Testis (tissue), 3 donors: ENCODE measurements around the gene CADM4. TPM values are rescaled to one million over a fixed set of nuclear protein-coding genes. Genes with fewer than 3 reads are reported as not detected.

Source experiments
- DNase-seq: peaks from one replicate; pipeline ENCODE4 v3.0.0-alpha.2; 2019
- H3K27ac ChIP-seq, 2 donors: fragments of 200-600 bp; sonication (generic); one replicate each; pipeline ENCODE4 v1.5.1; 2019
- H3K27me3 ChIP-seq: fragments of 200-600 bp; sonication (generic); one replicate; pipeline ENCODE4 v1.5.1; 2019
- H3K36me3 ChIP-seq: fragments of 200-600 bp; sonication (generic); one replicate; pipeline ENCODE4 v1.5.1; 2017; ENCODE audit warnings: low read depth; ENCODE audit errors: missing control alignments
- H3K4me1 ChIP-seq: fragments of 200-600 bp; sonication (generic); one replicate; pipeline ENCODE4 v1.5.1; 2019
- H3K4me3 ChIP-seq, 2 donors: fragments of 200-600 bp; sonication (generic); one replicate each; pipeline ENCODE4 v1.5.1; 2017 to 2019
- H3K9me3 ChIP-seq: fragments of 200-600 bp; sonication (generic); one replicate; pipeline ENCODE4 v1.5.1; 2017
- POLR2A ChIP-seq: fragments of 450-650 bp; IDR thresholded peaks from one replicate; pipeline ENCODE4 v1.6.1; 2017; ENCODE audit warnings: antibody characterized with exemption, mild to moderate bottlenecking, moderate library complexity
- WGBS, 2 donors: methylation state at CpG; one replicate each; pipeline ENCODE4 v1.1.5; 2018; 5-methylcytosine and 5-hydroxymethylcytosine counted together
- intact Hi-C: fragments of 100-400 bp; cut with DNase I; formaldehyde crosslinking; loops from one replicate; pipeline ENCODE4 v1.15.1; 2023; ENCODE audit warnings: low total_unique reads
- polyA plus RNA-seq: library from polyadenylated mRNA; stranded (reverse); fragments of 350-450 nt; fragmentation: Illumina TruSeq; extraction: RNeasy Lipid Tissue Mini Kit (QIAGEN cat#74804); gene quantifications from one replicate; pipeline ENCODE4 v1.2.3, GENCODE V29; 2014; ENCODE audit warnings: low read depth, low replicate concordance; ENCODE audit not compliant: insufficient read depth
- total RNA-seq, 2 donors: library from RNA; depleted of rRNA; stranded (reverse); fragments of >200 nt; gene quantifications; one replicate each; pipeline ENCODE4 v1.2.3, GENCODE V29; 2016
- TF ChIP-seq, protein P1 (sequence below), 3 experiments: fragments of 450-650 bp in 2 of 3; fragments of 200-600 bp in 1 of 3; sonication (generic) in 1 of 3; IDR thresholded peaks; one replicate each; pipeline ENCODE4 v1.5.1; 2016 to 2019; ENCODE audit warnings: antibody characterized with exemption in 3 of 3, mild to moderate bottlenecking in 2 of 3, moderate library complexity in 1 of 3

The CADM4 gene
- total and polyA plus RNA-seq, 3 donors from 2014 or later, result 1.5 to 7.8 (median 4.3) TPM

DNA sequence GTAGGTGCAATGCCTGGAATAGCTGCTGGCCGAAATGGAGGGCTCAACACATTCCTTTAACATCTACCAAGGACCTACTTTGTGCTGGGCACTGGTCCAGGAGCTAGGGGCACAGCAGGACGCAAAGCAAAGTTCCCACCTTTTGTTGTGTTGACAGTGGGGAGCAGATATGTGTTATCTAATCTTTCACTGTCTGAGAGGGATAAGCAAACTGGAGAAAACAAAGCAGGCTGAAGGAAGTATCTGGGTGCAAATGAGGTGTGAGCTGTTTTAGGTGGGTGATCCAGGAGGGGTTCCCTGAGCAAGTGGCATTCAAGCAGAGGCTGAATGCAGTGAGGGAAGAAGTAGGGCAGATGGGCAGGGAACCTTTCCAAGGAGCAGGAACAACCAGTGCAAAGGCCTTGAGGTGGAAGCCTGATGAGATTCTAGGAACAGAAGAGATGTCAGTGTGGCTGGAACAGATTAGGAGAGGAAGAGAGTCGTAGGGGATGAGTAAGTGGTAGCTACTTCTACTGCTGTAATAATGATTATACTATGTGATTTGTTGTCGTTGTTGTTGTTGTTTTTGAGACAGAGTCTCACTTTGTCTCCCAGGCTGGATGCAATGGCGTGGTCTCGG is 32.5 kb upstream of the CADM4 start:
- DNase-seq, result no peak
- H3K27me3 ChIP-seq, result no peaks in the 10 kb centered on the region
- TF ChIP-seq, protein P1, sequence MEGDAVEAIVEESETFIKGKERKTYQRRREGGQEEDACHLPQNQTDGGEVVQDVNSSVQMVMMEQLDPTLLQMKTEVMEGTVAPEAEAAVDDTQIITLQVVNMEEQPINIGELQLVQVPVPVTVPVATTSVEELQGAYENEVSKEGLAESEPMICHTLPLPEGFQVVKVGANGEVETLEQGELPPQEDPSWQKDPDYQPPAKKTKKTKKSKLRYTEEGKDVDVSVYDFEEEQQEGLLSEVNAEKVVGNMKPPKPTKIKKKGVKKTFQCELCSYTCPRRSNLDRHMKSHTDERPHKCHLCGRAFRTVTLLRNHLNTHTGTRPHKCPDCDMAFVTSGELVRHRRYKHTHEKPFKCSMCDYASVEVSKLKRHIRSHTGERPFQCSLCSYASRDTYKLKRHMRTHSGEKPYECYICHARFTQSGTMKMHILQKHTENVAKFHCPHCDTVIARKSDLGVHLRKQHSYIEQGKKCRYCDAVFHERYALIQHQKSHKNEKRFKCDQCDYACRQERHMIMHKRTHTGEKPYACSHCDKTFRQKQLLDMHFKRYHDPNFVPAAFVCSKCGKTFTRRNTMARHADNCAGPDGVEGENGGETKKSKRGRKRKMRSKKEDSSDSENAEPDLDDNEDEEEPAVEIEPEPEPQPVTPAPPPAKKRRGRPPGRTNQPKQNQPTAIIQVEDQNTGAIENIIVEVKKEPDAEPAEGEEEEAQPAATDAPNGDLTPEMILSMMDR (IDR thresholded peaks at IDR 0.05), result no peak
- no peak for TF ChIP-seq POLR2A
- H3K36me3 ChIP-seq, result no peaks in the 10 kb centered on the region
- WGBS, 2 donors, result 60 to 76% methylated on average over 5 to 6 of the region's 6 CpGs
- intact Hi-C loops, result loop anchor here (10.0 kb wide), 1 partner anchor 93 kb away; no protein-coding TSS in a partner anchor
- peaks cover 18% of the 10 kb centered on the region for H3K4me1 ChIP-seq
- H3K9me3 ChIP-seq, result no peaks in the 10 kb centered on the region
- no peak overlapping the region for H3K4me3 ChIP-seq
- no peak overlapping the region for H3K27ac ChIP-seq

DNA sequence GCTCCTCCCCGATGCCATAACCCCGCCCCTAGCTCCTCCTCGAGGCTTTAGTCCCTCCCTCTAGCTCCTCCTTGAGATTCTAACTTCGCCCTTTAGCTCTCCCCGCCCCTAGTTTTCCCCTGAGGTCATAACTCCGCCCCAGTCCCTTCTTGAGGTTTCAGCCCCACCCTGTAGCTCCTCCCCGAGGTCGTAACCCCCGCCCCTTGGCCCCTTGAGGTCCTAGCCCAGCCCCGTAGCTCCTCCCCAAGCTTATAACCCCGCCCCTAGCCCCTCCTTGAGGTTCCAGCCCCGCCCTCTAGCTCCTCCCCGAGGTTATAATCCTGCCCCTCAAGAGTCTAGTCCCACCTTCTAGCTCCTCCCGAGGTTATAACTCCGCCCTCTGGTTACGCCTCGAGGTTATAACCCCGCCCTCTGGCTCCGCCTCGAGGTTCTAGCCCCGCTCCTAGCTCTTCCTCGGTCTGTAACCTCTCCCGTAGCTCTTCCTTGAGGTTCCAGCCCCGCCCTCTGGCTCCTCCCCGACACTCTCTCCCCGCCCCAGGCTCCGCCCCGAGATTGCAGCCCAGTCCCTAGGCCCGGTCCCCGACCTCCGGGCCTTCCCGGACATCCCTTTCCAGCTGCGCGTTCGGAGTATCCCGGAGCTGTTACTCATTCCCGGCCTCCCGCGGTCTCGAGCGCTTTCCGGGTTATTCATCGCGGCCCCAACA is 28.9 kb upstream of the CADM4 start:
- peak overlapping the region; percentile 49 to 59 for H3K4me3 ChIP-seq
- H3K27me3 ChIP-seq, result no peaks in the 10 kb centered on the region
- H3K36me3 ChIP-seq, result no peaks in the 10 kb centered on the region
- intact Hi-C loops, result no loop called here
- peak; percentile 28 for TF ChIP-seq POLR2A
- TF ChIP-seq, protein P1 (IDR thresholded peaks at IDR 0.05), result no peak
- WGBS, 2 donors, result 1 to 3% methylated on average over 24 to 44 of the region's 44 CpGs
- peak; percentile 97 for DNase-seq
- no peaks in the 10 kb centered on the region for H3K9me3 ChIP-seq
- H3K4me1 ChIP-seq, result peaks cover 18% of the 10 kb centered on the region
- peak overlapping the region; percentile 60 to 89 for H3K27ac ChIP-seq

DNA sequence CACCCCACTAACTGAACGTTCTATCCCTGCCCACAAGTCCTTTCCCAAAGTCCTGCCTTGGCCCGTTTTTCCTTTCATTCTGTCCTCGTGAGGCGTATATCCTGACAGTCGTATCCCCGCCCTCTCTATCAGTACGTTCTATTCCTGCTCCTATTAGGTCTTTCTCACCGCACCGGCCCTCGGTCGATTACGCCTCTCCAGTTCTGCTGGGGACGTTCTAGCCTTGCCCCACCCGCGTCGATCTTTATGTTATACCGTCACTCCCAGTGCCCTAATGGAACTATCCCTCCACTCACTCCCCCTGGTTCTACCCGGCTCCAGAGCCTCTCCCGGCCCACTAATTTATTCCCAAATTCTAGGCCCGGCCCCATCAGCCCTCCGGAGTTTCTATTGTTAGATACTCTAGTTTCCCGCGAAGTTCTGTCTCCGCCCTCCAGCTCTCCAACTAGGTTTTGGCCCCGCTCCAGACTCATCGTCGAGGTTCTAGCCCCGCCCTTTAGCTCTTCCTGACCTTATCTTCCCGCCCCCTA is 28.3 kb upstream of the CADM4 start:
- H3K4me3 ChIP-seq, result peak overlapping the region; percentile 49 to 59
- intact Hi-C loops, result no loop called here
- TF ChIP-seq, protein P1 (IDR thresholded peaks at IDR 0.05), result no peak
- no peak for TF ChIP-seq POLR2A
- no peaks in the 10 kb centered on the region for H3K9me3 ChIP-seq
- peak overlapping the region; percentile 22 to 89 for H3K27ac ChIP-seq
- 12% methylated on average over 29 of the region's 29 CpGs for WGBS, 2 donors
- H3K27me3 ChIP-seq, result no peaks in the 10 kb centered on the region
- DNase-seq, result no peak
- peaks cover 18% of the 10 kb centered on the region for H3K4me1 ChIP-seq
- no peaks in the 10 kb centered on the region for H3K36me3 ChIP-seq

DNA sequence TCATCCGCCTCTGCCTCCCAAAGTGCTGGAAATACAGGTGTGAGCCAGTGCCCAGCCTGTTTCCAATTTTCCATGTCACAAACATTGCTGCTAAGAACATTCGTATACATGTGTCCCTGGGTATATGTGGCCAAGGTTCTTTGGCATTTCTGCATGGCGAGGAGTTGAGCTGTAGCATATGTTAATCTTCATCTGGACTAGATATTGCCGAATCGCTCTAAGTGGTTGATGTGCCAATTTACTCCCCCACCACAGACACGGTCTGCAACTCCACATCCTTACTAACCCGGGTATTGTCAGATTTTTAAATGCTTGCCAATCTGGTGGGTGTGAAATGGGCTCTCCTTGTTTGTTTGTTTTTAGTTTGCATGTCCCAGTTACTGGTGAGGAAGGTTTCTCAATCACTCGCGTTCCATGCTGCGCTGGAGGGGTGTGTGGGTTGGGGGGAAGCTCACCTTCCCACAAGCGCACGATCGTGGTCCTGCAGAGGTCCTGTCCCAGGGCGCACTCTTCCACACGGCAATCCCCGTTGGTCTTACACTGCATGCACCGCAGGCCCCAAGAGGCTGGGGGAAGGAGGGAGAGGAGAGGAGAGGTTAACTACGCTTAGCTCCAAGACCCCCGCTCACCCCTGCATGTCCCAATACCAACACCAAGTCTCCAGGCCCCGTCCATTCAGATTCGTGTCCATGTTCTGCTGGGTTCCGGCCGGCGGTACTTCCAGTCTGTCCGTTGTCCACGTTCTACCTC is 27.7 kb upstream of the CADM4 start:
- WGBS, 2 donors, result 39 to 54% methylated on average over 20 to 26 of the region's 26 CpGs
- Histone ChIP-seq H3K9me3 (no peaks in the 10 kb centered on the region), H3K4me3 (peak overlapping the region; percentile 49 to 59), H3K4me1 (peaks cover 18% of the 10 kb centered on the region), H3K36me3 (no peaks in the 10 kb centered on the region), H3K27ac (peak overlapping the region in 1 of 2 donors; percentile 89), H3K27me3 (no peaks in the 10 kb centered on the region)
- DNase-seq, result no peak
- TF ChIP-seq POLR2A, result no peak
- TF ChIP-seq, protein P1 (IDR thresholded peaks at IDR 0.05), result no peak
- intact Hi-C loops, result no loop called here
